Muscle layer of duodenum (tissue), 2 donors: ENCODE measurements around the gene ARHGEF4.
"Not testable (repeated sequence)": the region's sequence is repeated elsewhere in the genome, so short reads cannot be mapped to it uniquely, and the experiment has no call there.

Source experiments
- H3K27ac ChIP-seq: one replicate; pipeline ENCODE4 v1.7.0; 2013; ENCODE audit warnings: mild to moderate bottlenecking, low read length
- H3K27me3 ChIP-seq: one replicate; pipeline ENCODE4 v1.7.0; 2013; ENCODE audit warnings: low read depth, mild to moderate bottlenecking, control low read depth, low read length
- H3K36me3 ChIP-seq, 2 donors: one replicate each; pipeline ENCODE4 v1.7.0; 2013; ENCODE audit warnings: low read length in 2 of 2, control low read depth in 1 of 2, mild to moderate bottlenecking in 1 of 2; ENCODE audit not compliant: insufficient read depth in 2 of 2, control insufficient read depth in 1 of 2
- H3K4me1 ChIP-seq, 2 donors: one replicate each; pipeline ENCODE4 v1.7.0; 2013; ENCODE audit warnings: low read length in 2 of 2, mild to moderate bottlenecking in 2 of 2, control low read depth in 1 of 2, moderate library complexity in 1 of 2; ENCODE audit not compliant: insufficient read depth in 2 of 2, control insufficient read depth in 1 of 2
- H3K4me3 ChIP-seq, 2 donors: one replicate each; pipeline ENCODE4 v1.7.0; 2013; ENCODE audit warnings: low read length in 2 of 2, low read depth in 1 of 2, mild to moderate bottlenecking in 1 of 2
- H3K9me3 ChIP-seq, 2 donors: one replicate each; pipeline ENCODE4 v1.7.0; 2013; ENCODE audit warnings: low read length in 2 of 2, control low read depth in 1 of 2, mild to moderate bottlenecking in 1 of 2; ENCODE audit not compliant: control insufficient read depth in 1 of 2
- donor health status: healthy.

The ARHGEF4 gene

GRCh38 chr2:131079931-131080330 lies 243.2 kb downstream of the ARHGEF4 start:
- not testable (repeated sequence) for H3K4me3 ChIP-seq, H3K4me1 ChIP-seq, H3K9me3 ChIP-seq, H3K27ac ChIP-seq, H3K27me3 ChIP-seq
- H3K36me3 ChIP-seq: peaks cover 37 to 64% of the 10 kb centered on the region in 2 donors

- no peaks in the 10 kb centered on the region for H3K27me3 ChIP-seq
- H3K4me1 ChIP-seq: peaks cover 0 to 19% of the 10 kb centered on the region in 2 donors
- peaks cover 35 to 54% of the 10 kb centered on the region in 2 donors for H3K36me3 ChIP-seq
- no peak overlapping the region for H3K27ac ChIP-seq
- no peak overlapping the region for H3K4me3 ChIP-seq
- no peaks in the 10 kb centered on the region for H3K9me3 ChIP-seq
Measured at GRCh38 chr2:131081190-131081589, 244.5 kb downstream of the ARHGEF4 start.

GRCh38 chr2:131085646-131086045 lies 248.9 kb downstream of the ARHGEF4 start:
- Histone ChIP-seq H3K4me1 (peaks cover 0 to 20% of the 10 kb centered on the region in 2 donors), H3K4me3 (no peak overlapping the region), H3K36me3 (peaks cover 24 to 29% of the 10 kb centered on the region in 2 donors), H3K27ac (no peak overlapping the region), H3K27me3 (no peaks in the 10 kb centered on the region), H3K9me3 (no peaks in the 10 kb centered on the region)

- H3K27ac ChIP-seq: peak overlapping the region; percentile 92
- H3K27me3 ChIP-seq: no peaks in the 10 kb centered on the region
- H3K36me3 ChIP-seq: peaks cover 2 to 8% of the 10 kb centered on the region in 2 donors
- peak overlapping the region; percentile 79 to 86 for H3K4me3 ChIP-seq
- peaks cover 4 to 24% of the 10 kb centered on the region in 2 donors for H3K4me1 ChIP-seq
- H3K9me3 ChIP-seq: no peaks in the 10 kb centered on the region
Measured at GRCh38 chr2:131092458-131093005, 255.8 kb downstream of the ARHGEF4 start.

- no peaks in the 10 kb centered on the region for H3K27me3 ChIP-seq
- H3K9me3 ChIP-seq: no peaks in the 10 kb centered on the region
- H3K27ac ChIP-seq: peak within 1 kb of the TSS; percentile 92
- peaks cover 0 to 2% of the 10 kb centered on the region in 2 donors for H3K36me3 ChIP-seq
- H3K4me3 ChIP-seq: peak within 1 kb of the TSS; percentile 79 to 86
- peaks cover 4 to 24% of the 10 kb centered on the region in 2 donors for H3K4me1 ChIP-seq
Measured at GRCh38 chr2:131093006-131093695, 256.4 kb downstream of the ARHGEF4 start, which contains the start of gene FAM168B. FAM168B (minus strand) TSS chr2:131093460; CDS start chr2:131082646, 10,814 bp downstream.

- Histone ChIP-seq H3K4me3 (peak overlapping the region; percentile 67 to 79), H3K27ac (peak overlapping the region; percentile 92), H3K4me1 (peaks cover 4 to 24% of the 10 kb centered on the region in 2 donors), H3K9me3 (no peaks in the 10 kb centered on the region), H3K27me3 (no peaks in the 10 kb centered on the region), H3K36me3 (no peaks in the 10 kb centered on the region)
Measured at GRCh38 chr2:131093696-131094462, 257.2 kb downstream of the ARHGEF4 start.

GRCh38 chr2:131094463-131095281 lies 258.0 kb downstream of the ARHGEF4 start:
- no peaks in the 10 kb centered on the region for H3K27me3 ChIP-seq
- H3K27ac ChIP-seq: no peak overlapping the region
- peaks cover 4 to 24% of the 10 kb centered on the region in 2 donors for H3K4me1 ChIP-seq
- peak overlapping the region; percentile 67 to 79 for H3K4me3 ChIP-seq
- H3K9me3 ChIP-seq: no peaks in the 10 kb centered on the region
- no peaks in the 10 kb centered on the region for H3K36me3 ChIP-seq
